AG10803 (cell line): ENCODE measurements around the gene NCR1.
"Not testable (repeated sequence)": the region's sequence is repeated elsewhere in the genome, so short reads cannot be mapped to it uniquely, and the experiment has no call there.

Source experiments
- DNase-seq: peaks from one replicate; pipeline ENCODE4 v3.0.0; 2010; ENCODE audit warnings: low read depth
- H3K4me3 ChIP-seq: 2 replicates; pipeline ENCODE4 v1.5.1; 2011; ENCODE audit warnings: mild to moderate bottlenecking, low read length, control low read depth
- TF ChIP-seq, protein P1 (sequence below): conservative IDR thresholded peaks from 2 replicates; pipeline ENCODE4 v1.5.1; 2011; ENCODE audit warnings: mild to moderate bottlenecking, low read length, control low read depth, inconsistent platforms

Gene NCR1

DNA sequence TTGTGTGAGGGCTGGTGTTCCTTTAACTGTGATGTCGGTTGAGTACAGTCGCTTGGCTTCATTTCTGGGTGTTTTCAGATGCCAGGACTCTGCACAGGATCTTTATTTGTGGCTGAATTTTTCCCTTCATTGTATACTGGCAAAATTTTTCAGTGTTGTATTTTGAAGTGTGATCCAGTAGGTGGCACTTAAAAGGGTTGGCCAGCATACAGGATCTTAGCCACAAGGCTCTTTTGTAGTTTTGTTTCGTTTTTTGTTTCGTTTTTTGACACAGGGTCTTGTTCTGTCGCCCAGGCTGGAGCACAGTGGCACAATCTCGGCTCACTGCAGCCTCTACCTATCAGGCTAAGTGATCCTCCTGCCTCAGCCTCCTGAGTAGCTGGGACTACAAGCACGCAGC, 23.2 kb upstream of the NCR1 start:
- TF ChIP-seq, protein P1, sequence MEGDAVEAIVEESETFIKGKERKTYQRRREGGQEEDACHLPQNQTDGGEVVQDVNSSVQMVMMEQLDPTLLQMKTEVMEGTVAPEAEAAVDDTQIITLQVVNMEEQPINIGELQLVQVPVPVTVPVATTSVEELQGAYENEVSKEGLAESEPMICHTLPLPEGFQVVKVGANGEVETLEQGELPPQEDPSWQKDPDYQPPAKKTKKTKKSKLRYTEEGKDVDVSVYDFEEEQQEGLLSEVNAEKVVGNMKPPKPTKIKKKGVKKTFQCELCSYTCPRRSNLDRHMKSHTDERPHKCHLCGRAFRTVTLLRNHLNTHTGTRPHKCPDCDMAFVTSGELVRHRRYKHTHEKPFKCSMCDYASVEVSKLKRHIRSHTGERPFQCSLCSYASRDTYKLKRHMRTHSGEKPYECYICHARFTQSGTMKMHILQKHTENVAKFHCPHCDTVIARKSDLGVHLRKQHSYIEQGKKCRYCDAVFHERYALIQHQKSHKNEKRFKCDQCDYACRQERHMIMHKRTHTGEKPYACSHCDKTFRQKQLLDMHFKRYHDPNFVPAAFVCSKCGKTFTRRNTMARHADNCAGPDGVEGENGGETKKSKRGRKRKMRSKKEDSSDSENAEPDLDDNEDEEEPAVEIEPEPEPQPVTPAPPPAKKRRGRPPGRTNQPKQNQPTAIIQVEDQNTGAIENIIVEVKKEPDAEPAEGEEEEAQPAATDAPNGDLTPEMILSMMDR, result no peak
- no peak overlapping the region for H3K4me3 ChIP-seq
- no peak for DNase-seq

DNA sequence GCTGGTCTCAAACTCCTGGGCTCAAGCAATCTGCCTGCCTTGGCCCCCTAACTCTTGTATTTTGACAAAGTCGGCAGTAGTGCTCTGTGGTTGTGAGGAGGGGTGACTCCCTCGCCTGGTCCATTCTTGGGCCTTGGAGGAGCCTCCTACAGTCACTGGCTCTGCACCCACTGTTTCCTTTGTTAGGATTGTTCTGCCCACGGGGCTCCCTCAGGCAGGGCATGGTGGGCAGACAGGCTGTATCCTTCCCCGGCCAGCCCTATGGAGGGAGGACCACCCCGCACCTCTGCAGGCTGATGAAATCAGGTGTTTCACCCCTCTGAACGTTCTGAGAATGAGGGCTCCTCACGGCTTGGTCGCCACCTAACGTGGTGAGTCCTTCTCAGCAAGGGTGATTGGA, 22.7 kb upstream of the NCR1 start:
- H3K4me3 ChIP-seq, result no peak overlapping the region
- no peak for DNase-seq
- TF ChIP-seq, protein P1, result no peak

DNA sequence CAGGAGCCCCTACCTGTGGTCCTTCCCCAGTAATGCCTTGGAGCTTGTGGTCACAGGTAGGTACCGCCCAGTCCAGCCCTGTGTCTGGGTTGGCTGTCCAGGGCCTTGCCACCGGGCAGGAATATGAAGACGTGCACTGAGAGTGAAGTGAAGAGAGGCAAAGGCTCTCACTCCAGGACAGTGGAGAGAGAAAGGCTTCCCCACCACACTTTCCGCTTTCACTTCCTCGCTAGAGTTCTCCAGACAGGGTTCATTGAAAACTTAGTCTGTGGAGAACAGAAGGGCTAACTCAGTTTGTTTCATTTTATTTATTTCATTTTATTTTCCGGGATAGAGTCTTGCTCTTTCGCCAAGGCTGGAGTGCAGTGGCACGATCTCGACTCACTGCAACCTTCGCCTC, 17.7 kb upstream of the NCR1 start:
- no peak for DNase-seq
- H3K4me3 ChIP-seq, result no peak overlapping the region
- TF ChIP-seq, protein P1, result no peak

DNA sequence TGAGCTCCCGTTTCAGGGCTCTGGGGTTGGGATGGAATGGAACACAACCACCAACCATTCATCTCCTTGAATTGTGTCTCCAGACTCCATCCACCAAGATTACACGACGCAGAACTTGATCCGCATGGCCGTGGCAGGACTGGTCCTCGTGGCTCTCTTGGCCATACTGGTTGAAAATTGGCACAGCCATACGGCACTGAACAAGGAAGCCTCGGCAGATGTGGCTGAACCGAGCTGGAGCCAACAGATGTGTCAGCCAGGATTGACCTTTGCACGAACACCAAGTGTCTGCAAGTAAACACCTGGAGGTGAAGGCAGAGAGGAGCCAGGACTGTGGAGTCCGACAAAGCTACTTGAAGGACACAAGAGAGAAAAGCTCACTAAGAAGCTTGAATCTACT, 16.4 kb upstream of the NCR1 start:
- TF ChIP-seq, protein P1, result no peak
- no peak overlapping the region for H3K4me3 ChIP-seq
- DNase-seq, result no peak

DNA sequence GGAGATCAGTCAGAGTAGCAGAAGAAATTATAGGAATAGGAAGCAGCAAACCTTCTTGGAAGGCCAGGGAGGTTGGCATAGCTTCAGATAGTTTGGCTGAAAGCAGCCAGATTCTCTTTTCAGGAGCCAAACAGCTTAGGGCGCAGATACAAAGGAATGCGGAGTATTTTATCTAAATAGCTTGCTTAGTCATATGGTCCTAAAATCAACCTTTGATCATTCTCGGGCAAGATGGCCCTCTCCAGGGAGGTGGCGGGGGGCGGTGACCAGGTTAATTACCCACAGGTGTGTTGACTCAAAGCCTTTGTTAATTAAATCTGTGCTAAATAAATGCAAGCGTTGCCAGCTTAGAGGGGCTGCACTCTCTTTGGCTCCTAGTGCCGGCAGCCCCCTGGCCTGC, 12.5 kb upstream of the NCR1 start:
- TF ChIP-seq, protein P1, result no peak
- DNase-seq, result no peak
- no peak overlapping the region for H3K4me3 ChIP-seq

DNA sequence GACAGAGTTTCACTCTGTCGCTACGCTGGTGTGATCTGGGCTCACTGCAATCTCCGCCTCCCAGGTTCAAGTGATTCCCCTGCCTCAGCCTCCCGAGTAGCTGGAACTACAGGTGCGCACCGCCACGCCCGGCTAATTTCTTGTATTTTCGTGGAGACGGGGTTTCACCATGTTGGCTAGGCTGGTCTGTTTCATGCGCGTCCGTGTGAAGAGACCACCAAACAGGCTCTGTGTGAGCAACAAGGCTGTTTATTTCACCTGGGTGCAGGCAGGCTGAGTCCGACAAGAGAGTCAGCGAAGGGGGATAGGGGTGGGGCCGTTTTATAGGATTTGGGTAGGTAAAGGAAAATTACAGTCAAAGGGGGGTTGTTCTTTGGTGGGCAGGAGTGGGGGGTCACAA, 11.8 kb upstream of the NCR1 start:
- DNase-seq, H3K4me3 ChIP-seq: not testable (repeated sequence)

DNA sequence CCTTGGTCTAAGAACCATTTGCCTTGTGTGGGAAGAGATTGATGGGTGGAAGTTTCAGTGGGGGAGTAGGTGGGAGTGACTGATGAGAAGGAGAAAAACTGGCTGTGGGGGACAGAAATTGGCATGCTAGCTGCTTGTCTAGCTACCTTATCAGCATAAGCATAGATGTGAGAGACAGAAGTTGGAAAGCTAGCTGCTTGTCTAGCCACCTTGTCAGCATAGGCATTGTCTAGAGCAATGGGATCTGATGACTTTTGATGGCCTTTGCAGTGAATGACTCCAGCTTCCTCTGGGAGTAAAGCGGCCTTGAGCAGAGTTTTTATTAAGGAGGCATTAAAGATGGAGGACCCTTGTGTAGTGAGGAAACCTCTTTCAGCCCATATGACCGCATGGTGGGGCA, 9.9 kb upstream of the NCR1 start:
- DNase-seq, result no peak
- TF ChIP-seq, protein P1, result no peak
- no peak overlapping the region for H3K4me3 ChIP-seq

DNA sequence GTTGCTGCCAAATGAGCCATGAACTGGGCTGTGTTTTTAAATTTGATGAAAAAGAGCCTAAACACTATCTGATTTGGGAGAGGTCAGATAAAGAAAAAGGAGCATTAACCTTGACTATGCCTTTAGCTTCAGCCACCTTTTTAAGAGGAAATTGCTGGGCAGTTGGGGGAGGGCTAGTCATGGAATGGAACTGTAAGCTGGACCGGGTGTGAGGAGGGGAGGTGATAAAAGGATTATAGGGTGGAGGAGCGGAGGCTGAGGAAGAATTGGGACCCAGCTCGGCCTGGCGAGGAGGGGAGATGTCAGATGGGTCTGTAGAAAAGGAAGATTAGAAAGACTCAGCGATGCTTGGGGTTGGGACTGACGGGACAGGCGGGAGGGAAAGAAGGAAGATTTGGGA, 7.3 kb upstream of the NCR1 start:
- not testable (repeated sequence) for H3K4me3 ChIP-seq, DNase-seq

DNA sequence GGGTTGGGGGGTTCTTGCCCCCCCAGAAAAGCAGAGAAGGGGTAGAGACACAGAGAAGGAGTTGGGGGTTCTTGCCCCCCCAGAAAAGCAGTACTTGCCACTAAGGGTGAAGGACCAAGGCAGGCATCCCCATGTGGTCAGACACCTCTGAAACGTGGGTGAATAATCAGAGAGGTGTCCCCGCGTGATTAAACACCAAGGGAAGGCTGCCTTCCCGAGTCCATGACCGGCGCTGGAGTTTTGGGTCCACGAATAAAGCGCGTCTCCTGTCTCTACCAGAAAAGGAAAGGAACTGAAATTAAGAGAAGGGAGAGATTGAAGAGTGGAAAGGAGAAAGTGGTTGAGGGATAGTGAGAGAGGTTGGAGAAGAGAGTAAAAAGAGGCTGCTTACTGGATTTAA, 6.3 kb upstream of the NCR1 start:
- not testable (repeated sequence) for DNase-seq

DNA sequence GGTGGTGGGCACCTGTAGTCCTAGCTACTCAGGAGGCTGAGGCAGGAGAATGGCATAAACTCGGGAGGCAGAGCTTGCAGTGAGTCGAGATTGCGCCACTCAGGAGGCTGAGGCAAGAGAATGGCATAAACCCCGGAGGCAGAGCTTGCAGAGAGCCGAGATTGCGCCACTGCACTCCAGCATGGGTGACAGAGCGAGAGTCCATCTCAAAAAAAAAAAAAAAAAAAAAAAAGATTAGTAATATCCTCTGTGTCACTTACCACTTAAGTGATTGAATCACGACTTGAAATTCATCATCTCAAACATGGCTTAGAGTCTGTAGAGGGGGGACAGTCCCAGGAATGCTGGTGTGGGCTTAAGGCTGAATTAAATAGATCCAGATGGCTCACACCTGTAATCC, 4.8 kb upstream of the NCR1 start:
- not testable (repeated sequence) for DNase-seq, H3K4me3 ChIP-seq

More for the DNA sequence above, 6.3 kb upstream of the NCR1 start:
- H3K4me3 ChIP-seq, result not testable (repeated sequence)
